MM.1S (cell line): ENCODE measurements around the gene BMERB1.

ENCODE experiments used
- CTCF ChIP-seq: fragments of 300-600 bp; sonication (generic); IDR thresholded peaks from 2 replicates; pipeline ENCODE4 v1.5.1; 2016; ENCODE audit warnings: antibody characterized with exemption, low read length, mixed read lengths
- EZH2 ChIP-seq: fragments of 300-600 bp; sonication (generic); optimal IDR thresholded peaks from 2 replicates; pipeline ENCODE3; 2017; ENCODE audit warnings: low read depth, mild to moderate bottlenecking, antibody characterized with exemption, low read length, mixed read lengths

- no peak for TF ChIP-seq EZH2
- TF ChIP-seq CTCF, result no peak
These were observed 35.6 kb upstream of the BMERB1 start for GRCh38 chr16:15398618-15399316.
